PC-9 (cell line): ENCODE measurements around the gene CDK5R1.

Experiments
- EZH2 ChIP-seq: fragments of 200-600 bp; sonication (generic); IDR thresholded peaks from 2 replicates; pipeline ENCODE4 v1.8.0; 2017; ENCODE audit warnings: antibody characterized with exemption, low read depth
- TF ChIP-seq, protein P1 (sequence below): fragments of 200-600 bp; sonication (generic); conservative IDR thresholded peaks from 2 replicates; pipeline ENCODE4 v1.6.1; 2017; ENCODE audit warnings: mixed run types, antibody characterized with exemption, mild to moderate bottlenecking, moderate library complexity

DNA sequence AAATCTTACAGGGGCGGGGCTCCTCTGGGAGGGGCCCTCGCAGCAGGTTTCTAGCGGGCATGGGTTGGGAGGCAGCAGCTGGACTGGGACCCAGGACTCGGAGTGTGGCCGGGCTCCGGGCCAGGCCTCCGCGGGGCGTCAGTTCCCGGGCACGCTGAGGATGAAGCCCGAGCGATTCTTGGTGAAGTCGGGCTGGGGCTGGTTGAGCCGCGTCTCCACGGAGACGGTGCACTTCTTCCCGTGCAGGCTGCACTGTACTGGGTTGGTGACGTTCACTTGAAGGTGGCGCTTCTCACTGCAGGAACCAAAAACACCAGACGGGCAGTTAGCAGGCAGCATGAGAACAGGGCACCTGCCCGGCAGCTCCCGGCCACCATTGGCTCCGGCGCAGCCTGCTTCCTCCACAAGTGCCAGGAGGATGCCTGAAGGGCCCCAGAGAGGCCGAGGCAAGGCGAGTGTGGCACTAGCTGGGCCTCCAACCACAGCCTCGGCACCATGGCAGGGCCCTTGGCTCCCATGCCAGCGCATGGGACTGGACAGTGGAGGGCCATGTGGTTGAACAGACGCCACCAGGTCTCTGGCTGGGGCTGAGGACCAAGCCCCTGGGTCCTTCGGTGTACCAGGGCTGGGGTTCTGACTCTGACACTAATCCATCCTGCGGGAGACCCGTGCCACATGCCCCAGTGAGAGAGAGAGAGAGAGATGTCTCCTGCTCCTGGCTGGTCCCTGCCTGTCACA lies 8.0 kb downstream of the CDK5R1 start:
- TF ChIP-seq EZH2: no peak
- TF ChIP-seq, protein P1, sequence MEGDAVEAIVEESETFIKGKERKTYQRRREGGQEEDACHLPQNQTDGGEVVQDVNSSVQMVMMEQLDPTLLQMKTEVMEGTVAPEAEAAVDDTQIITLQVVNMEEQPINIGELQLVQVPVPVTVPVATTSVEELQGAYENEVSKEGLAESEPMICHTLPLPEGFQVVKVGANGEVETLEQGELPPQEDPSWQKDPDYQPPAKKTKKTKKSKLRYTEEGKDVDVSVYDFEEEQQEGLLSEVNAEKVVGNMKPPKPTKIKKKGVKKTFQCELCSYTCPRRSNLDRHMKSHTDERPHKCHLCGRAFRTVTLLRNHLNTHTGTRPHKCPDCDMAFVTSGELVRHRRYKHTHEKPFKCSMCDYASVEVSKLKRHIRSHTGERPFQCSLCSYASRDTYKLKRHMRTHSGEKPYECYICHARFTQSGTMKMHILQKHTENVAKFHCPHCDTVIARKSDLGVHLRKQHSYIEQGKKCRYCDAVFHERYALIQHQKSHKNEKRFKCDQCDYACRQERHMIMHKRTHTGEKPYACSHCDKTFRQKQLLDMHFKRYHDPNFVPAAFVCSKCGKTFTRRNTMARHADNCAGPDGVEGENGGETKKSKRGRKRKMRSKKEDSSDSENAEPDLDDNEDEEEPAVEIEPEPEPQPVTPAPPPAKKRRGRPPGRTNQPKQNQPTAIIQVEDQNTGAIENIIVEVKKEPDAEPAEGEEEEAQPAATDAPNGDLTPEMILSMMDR: no peak
